K562 (cell line): Measurements from ENCODE around the gene NTSR1. TPM values are rescaled to one million over a fixed set of nuclear protein-coding genes. Genes with fewer than 3 reads are reported as not detected.

Source experiments
- ARID3B ChIP-seq: fragments of 250-450 bp; sonication (Bioruptor Pico); IDR thresholded peaks from 2 replicates; pipeline ENCODE4 v1.4.0; 2020; ENCODE audit warnings: borderline replicate concordance
- FOXK2 ChIP-seq, 2 experiments: fragments of 450-650 bp; IDR thresholded peaks in 1 of 2; conservative IDR thresholded peaks in 1 of 2; 2 replicates each; pipeline ENCODE4 v1.6.1; 2016; ENCODE audit warnings: low read depth in 2 of 2, mild to moderate bottlenecking in 1 of 2
- HMBOX1 ChIP-seq: sonication (generic); IDR thresholded peaks from 2 replicates; pipeline ENCODE4 v1.6.1; 2016
- HMG20A ChIP-seq: fragments of 450-650 bp; formaldehyde crosslinking; conservative IDR thresholded peaks from 2 replicates; pipeline ENCODE4 v1.4.0; 2020; ENCODE audit warnings: mild to moderate bottlenecking, mixed read lengths
- KAT8 ChIP-seq: fragments of 450-650 bp; IDR thresholded peaks from 2 replicates; pipeline ENCODE4 v1.6.1; 2016; ENCODE audit warnings: low read depth, mild to moderate bottlenecking
- MAZ ChIP-seq, 2 experiments: fragments of 450-650 bp in 1 of 2; sonication (generic) in 1 of 2; formaldehyde crosslinking; IDR thresholded peaks in 1 of 2; conservative IDR thresholded peaks in 1 of 2; 2 replicates each; pipeline versions ENCODE4 v1.4.0 to v1.5.0; 2020; ENCODE audit warnings: mild to moderate bottlenecking in 1 of 2, missing genetic modification reagents in 1 of 2
- PHB2 ChIP-seq: fragments of 450-650 bp; IDR thresholded peaks from 2 replicates; pipeline ENCODE4 v1.6.1; 2017; ENCODE audit warnings: low read depth
- REST ChIP-seq, 2 experiments: fragments of 450-650 bp; formaldehyde crosslinking in 1 of 2; IDR thresholded peaks; 2 replicates each; pipeline versions ENCODE4 v1.4.0 to v1.6.1; 2014 to 2020; ENCODE audit warnings: mild to moderate bottlenecking in 2 of 2, borderline replicate concordance in 1 of 2, low read depth in 1 of 2
- RNF219 ChIP-seq: fragments of 250-450 bp; sonication (Bioruptor Pico); IDR thresholded peaks from 2 replicates; pipeline ENCODE4 v1.5.0; 2022; ENCODE audit warnings: mild to moderate bottlenecking
- TGIF2 ChIP-seq: sonication (generic); formaldehyde crosslinking; IDR thresholded peaks from 2 replicates; pipeline ENCODE4 v1.8.1; 2022; ENCODE audit warnings: mild to moderate bottlenecking, missing genetic modification reagents, moderate library complexity
- ZNF121 ChIP-seq: sonication (generic); formaldehyde crosslinking; conservative IDR thresholded peaks from 2 replicates; pipeline ENCODE4 v1.8.0; 2022; ENCODE audit warnings: missing genetic modification reagents
- ZNF143 ChIP-seq: sonication (generic); formaldehyde crosslinking; IDR thresholded peaks from 2 replicates; pipeline ENCODE4 v1.9.0; 2022; ENCODE audit warnings: mild to moderate bottlenecking, missing genetic modification reagents
- ZNF316 ChIP-seq: fragments of 450-650 bp; IDR thresholded peaks from 2 replicates; pipeline ENCODE4 v1.6.1; 2016
- ZNF431 ChIP-seq: sonication (generic); formaldehyde crosslinking; IDR thresholded peaks from 2 replicates; pipeline ENCODE4 v1.8.0; 2022; ENCODE audit warnings: mild to moderate bottlenecking, missing genetic modification reagents
- ZNF717 ChIP-seq: fragments of 250-450 bp; sonication (Bioruptor Pico); IDR thresholded peaks from 2 replicates; pipeline ENCODE4 v1.5.0; 2021
- polyA plus RNA-seq, 8 experiments: library from polyadenylated mRNA; depleted of rRNA in 4 of 8; stranded (reverse) in 5 of 8; unstranded in 3 of 8; fragments of >200 nt; fragmentation: Nextera tagmentation in 2 of 8; fragmentation: Illumina TruSeq in 1 of 8; extraction: Ambion mirVana in 2 of 8; extraction: Trizol in 1 of 8; gene quantifications; 2 replicates each; pipeline versions ENCODE4 v1.2.1 to v1.2.3, GENCODE V29; 2011 to 2014; ENCODE audit warnings: inconsistent platforms in 1 of 8, missing spikeins in 1 of 8
- total RNA-seq, 7 experiments: library from RNA; depleted of rRNA in 6 of 7; stranded (reverse); fragments of >200 nt in 6 of 7; fragmentation: Illumina TruSeq in 2 of 7; extraction: Trizol in 2 of 7; gene quantifications; 2 replicates each; pipeline versions ENCODE4 v1.2.1 to v1.2.3, GENCODE V29; 2011 to 2021; ENCODE audit warnings: low replicate concordance in 1 of 7

Gene NTSR1
- total and polyA plus RNA-seq, 9 of the 15 experiments (the other 6 are each of a cell fraction or from before 2014, with no cell fraction given), result 0.04 to 0.40 (median 0.13) TPM; not detected in 3

GRCh38 chr20:62794007-62794724 is 85.5 kb downstream of the NTSR1 start (continued):
- TF ChIP-seq RNF219 (CRISPR knock-in tag) (no peak), HMBOX1 (no peak), HMG20A (no peak), ZNF431 (CRISPR knock-in tag) (no peak), FOXK2 (conservative IDR thresholded peaks at IDR 0.05 in 1 of 2, IDR thresholded peaks at IDR 0.05 in 1 of 2; ENCODE audit: low read depth in 2 of 2) (peak in 1 of 2 experiments; percentile 33; a peak in 2 of 4 replicates), TGIF2 (no peak), ZNF121 (no peak), ZNF316 (no peak), ZNF717 (no peak), KAT8 (no peak), ARID3B (CRISPR knock-in tag) (peak; percentile 65; the same call in 1 of the 2 replicates), PHB2 (no peak), REST (IDR thresholded peaks at IDR 0.05; ENCODE audit: borderline replicate concordance) (peak; percentile 53), REST (CRISPR knock-in tag; IDR thresholded peaks at IDR 0.05; ENCODE audit: low read depth) (peak; percentile 78; the same call in 1 of the 2 replicates), ZNF143 (CRISPR knock-in tag) (no peak), MAZ (CRISPR knock-in tag; conservative IDR thresholded peaks at IDR 0.05 in 1 of 2, IDR thresholded peaks at IDR 0.05 in 1 of 2) (peak in 1 of 2 experiments; percentile 9; a peak in 2 of 4 replicates)
